Kidney epithelial cell (primary cell): ENCODE results near the gene SMARCC1. TPM values are rescaled to one million over a fixed set of nuclear protein-coding genes. Genes with fewer than 3 reads are reported as not detected.

Experiments
- DNase-seq: peaks from one replicate; pipeline ENCODE4 v3.0.0-alpha.2; 2010; ENCODE audit warnings: low read depth
- H3K27me3 ChIP-seq: 2 replicates; pipeline ENCODE4 v1.6.0; 2011; ENCODE audit warnings: low read length; ENCODE audit not compliant: control insufficient read depth, insufficient read depth
- H3K36me3 ChIP-seq: 2 replicates; pipeline ENCODE4 v1.5.1; 2011; ENCODE audit warnings: low read length; ENCODE audit not compliant: control insufficient read depth, insufficient read depth
- H3K4me3 ChIP-seq: 2 replicates; pipeline ENCODE4 v1.5.1; 2011; ENCODE audit warnings: low read depth, mild to moderate bottlenecking, control low read depth, low read length
- total RNA-seq: library from RNA; depleted of rRNA; stranded (reverse); fragments of >200 nt; gene quantifications from 2 replicates; pipeline ENCODE4 v1.2.3, GENCODE V29; 2015
- TF ChIP-seq, protein P1 (sequence below): IDR thresholded peaks from 2 replicates; pipeline ENCODE4 v1.5.1; 2011; ENCODE audit warnings: mild to moderate bottlenecking, moderate library complexity, low read length, control low read depth, inconsistent platforms; ENCODE audit not compliant: insufficient read depth, poor library complexity, severe bottlenecking

Gene SMARCC1
- total RNA-seq, 1 donor from 2014 or later: 94.0 TPM

DNA sequence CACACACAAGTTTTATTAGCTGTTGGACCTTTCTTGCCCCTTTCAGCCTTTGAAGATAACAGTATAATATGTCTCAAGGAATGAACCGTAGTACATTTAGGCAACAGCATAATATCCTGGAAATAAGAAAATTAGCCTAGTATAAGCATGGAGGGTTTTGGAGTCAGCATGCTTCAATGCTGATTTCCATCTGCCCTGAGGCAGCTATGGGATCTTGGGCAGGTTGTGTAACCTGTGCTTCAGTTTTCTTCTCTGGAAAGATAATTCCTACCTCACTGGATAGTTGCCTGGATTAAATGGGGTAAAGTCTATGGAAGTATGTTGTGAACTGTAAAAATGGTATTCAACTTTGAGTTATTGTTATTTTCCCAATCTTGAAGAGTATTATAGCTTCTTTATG, 22.9 kb upstream of the SMARCC1 start:
- DNase-seq: no peak
- Histone ChIP-seq H3K4me3 (no peak overlapping the region), H3K36me3 (no peaks in the 10 kb centered on the region), H3K27me3 (no peaks in the 10 kb centered on the region)
- TF ChIP-seq, protein P1, sequence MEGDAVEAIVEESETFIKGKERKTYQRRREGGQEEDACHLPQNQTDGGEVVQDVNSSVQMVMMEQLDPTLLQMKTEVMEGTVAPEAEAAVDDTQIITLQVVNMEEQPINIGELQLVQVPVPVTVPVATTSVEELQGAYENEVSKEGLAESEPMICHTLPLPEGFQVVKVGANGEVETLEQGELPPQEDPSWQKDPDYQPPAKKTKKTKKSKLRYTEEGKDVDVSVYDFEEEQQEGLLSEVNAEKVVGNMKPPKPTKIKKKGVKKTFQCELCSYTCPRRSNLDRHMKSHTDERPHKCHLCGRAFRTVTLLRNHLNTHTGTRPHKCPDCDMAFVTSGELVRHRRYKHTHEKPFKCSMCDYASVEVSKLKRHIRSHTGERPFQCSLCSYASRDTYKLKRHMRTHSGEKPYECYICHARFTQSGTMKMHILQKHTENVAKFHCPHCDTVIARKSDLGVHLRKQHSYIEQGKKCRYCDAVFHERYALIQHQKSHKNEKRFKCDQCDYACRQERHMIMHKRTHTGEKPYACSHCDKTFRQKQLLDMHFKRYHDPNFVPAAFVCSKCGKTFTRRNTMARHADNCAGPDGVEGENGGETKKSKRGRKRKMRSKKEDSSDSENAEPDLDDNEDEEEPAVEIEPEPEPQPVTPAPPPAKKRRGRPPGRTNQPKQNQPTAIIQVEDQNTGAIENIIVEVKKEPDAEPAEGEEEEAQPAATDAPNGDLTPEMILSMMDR: no peak

DNA sequence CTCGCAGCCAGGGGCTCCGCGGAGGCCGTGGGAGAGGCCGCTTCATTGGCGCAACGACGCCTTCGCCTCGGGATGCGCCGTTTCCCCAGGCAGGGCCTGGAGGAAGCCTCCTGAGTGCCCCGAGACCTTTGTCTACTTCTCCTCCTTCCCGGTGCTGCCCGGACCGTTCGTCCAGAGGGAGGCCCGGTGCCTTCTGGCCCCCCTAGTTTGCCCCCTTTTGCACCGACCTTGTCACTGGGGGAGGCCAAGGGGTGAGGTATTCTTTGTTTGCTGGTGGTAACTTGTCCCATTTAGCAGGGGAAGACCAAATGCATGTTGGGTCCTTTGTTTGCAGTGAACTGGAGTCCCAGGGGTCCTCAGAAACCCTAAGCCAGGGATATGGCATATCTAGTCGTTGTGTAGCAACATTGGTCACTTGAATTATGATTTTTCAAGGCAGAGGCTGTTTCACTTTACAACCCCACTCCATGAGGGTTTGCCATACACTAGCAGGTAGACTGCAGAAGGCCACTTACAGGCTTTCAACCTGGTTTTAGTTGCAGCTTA, 21.9 kb upstream of the SMARCC1 start:
- Histone ChIP-seq H3K36me3 (no peaks in the 10 kb centered on the region), H3K4me3 (peak overlapping the region; percentile 84), H3K27me3 (no peaks in the 10 kb centered on the region)
- DNase-seq: no peak
- TF ChIP-seq, protein P1: no peak

DNA sequence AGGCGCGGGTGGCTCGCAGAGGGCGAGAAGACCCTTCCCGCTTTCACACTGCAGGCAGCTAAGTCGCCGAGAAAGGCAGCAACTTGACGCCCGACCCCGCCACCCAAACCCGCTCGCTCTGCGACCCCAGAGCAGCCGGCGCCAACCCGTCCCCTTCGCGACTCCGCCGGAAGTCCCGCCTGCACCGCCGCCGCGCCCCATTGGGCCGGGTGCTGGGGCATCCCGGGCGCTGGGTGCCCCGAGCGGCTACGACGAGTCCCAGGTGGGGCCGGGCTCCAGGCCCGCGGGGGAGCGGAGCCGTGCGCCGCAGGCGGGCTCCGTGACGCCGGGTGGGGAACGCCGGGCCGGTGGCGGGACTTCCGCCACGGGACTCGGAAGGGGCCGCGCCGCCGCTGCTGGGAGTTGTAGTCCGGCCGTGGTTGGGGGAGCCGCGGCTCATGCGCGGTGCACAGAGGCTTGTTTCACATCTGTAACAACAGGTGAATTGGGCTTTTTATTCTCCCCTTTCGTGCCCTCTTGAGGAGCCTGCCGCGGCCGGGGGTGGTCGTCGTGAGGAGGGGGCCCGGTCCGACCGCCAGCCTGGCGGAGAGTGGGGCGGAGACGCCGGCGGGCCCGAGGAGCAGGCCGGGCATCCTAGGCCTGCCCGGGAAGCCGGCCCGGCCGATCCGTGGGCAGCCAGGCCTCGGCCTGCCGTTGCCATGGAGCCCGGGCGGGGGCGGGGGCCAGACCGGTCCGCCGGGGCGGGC, 21.2 kb upstream of the SMARCC1 start, which contains the start of gene DHX30:
DHX30 (plus strand) TSS at position 405 of the 746 bp plus-strand sequence. CDS start 7,546 bp downstream, outside the sequence.
- Histone ChIP-seq H3K36me3 (no peaks in the 10 kb centered on the region), H3K27me3 (no peaks in the 10 kb centered on the region), H3K4me3 (peak within 1 kb of the TSS; percentile 84)
- TF ChIP-seq, protein P1: no peak
- DNase-seq: no peak

DNA sequence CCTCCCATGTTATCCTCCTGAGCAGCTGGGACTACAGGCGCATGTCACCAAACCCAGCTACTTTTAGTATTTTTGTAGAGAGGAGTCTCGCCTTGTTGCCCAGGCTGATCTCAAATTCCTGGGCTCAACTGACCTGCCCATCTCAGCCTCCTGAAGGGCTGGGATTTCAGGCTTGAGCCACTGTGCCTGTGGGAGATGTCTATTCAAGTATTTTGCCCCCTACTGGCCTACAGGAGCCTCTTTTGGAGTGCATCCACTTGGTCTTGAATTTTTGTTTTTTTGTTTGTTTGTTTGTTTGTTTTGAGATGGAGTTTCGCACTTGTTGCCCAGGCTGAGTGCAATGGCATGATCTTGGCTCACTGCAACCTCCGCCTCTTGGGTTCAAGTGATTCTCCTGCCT, 18.0 kb upstream of the SMARCC1 start:
- TF ChIP-seq, protein P1: peak; percentile 31
- Histone ChIP-seq H3K36me3 (no peaks in the 10 kb centered on the region), H3K27me3 (no peaks in the 10 kb centered on the region), H3K4me3 (no peak overlapping the region)
- DNase-seq: no peak

DNA sequence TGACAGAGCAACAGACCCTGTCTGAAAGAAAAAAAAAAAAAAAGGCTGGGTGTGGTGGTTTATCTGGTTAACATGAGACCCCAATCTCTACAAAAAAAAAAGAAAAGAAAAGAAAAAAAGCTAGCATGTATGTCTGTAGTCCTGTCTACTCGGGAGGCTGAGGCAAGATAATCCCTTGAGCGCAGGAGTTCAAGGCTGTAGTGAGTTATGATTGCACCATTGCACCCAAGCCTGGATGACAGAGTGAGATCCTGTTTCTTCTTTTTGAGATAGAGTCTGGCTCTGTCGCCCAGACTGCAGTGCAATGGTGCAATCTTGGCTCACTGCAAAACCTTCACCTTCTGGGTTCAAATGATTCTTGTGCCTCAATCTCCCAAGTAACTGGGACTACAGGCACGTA, 12.9 kb upstream of the SMARCC1 start:
- Histone ChIP-seq H3K36me3 (no peaks in the 10 kb centered on the region), H3K27me3 (no peaks in the 10 kb centered on the region), H3K4me3 (no peak overlapping the region)
- no peak for DNase-seq
- TF ChIP-seq, protein P1: no peak

DNA sequence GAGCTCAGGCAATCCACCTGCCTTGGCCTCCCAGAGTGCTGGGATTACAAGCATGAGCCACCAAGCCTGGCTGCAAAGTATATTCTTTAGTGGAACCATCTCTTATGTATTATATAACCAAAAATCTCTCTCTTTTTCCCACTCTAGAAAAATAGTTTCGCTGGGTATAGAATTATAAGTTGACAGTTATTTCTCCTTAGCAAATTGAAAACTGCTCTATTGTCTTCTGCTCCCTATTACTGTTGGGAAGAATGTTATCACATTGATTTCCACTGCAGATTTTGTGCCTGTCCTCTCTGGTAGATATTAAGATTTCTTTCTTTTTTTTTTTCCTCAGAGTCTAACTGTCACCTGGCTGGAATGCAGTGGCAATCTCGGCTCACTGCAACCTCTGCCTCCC, 11.0 kb upstream of the SMARCC1 start:
- DNase-seq: no peak
- Histone ChIP-seq H3K4me3 (no peak overlapping the region), H3K27me3 (no peaks in the 10 kb centered on the region), H3K36me3 (no peaks in the 10 kb centered on the region)
- TF ChIP-seq, protein P1: no peak
